K562 (cell line): ENCODE measurements around the gene CENPB. TPM values are rescaled to one million over a fixed set of nuclear protein-coding genes. Genes with fewer than 3 reads are reported as not detected.

Experiments used
- HLTF ChIP-seq: fragments of 450-650 bp; IDR thresholded peaks from 2 replicates; pipeline ENCODE4 v1.6.1; 2016
- HNRNPLL ChIP-seq: fragments of 200-400 bp; formaldehyde crosslinking; IDR thresholded peaks from 2 replicates; pipeline ENCODE4 v1.6.1; 2017; ENCODE audit warnings: low read length, low read depth, mild to moderate bottlenecking; ENCODE audit not compliant: poor library complexity, severe bottlenecking
- JUND ChIP-seq, 2 experiments: IDR thresholded peaks; 2 replicates in 1 of 2; 3 replicates in 1 of 2; pipeline ENCODE4 v1.6.1; 2011; ENCODE audit warnings: borderline replicate concordance in 2 of 2, low read depth in 2 of 2, low read length in 2 of 2, improper control_type of control experiment in 1 of 2, missing biosample characterization in 1 of 2, missing genetic modification characterization in 1 of 2, missing genetic modification reagents in 1 of 2
- polyA plus RNA-seq, 8 experiments: library from polyadenylated mRNA; depleted of rRNA in 4 of 8; stranded (reverse) in 5 of 8; unstranded in 3 of 8; fragments of >200 nt; fragmentation: Nextera tagmentation in 2 of 8; fragmentation: Illumina TruSeq in 1 of 8; extraction: Ambion mirVana in 2 of 8; extraction: Trizol in 1 of 8; gene quantifications; 2 replicates each; pipeline versions ENCODE4 v1.2.1 to v1.2.3, GENCODE V29; 2011 to 2014; ENCODE audit warnings: inconsistent platforms in 1 of 8, missing spikeins in 1 of 8
- total RNA-seq, 7 experiments: library from RNA; depleted of rRNA in 6 of 7; stranded (reverse); fragments of >200 nt in 6 of 7; fragmentation: Illumina TruSeq in 2 of 7; extraction: Trizol in 2 of 7; gene quantifications; 2 replicates each; pipeline versions ENCODE4 v1.2.1 to v1.2.3, GENCODE V29; 2011 to 2021; ENCODE audit warnings: low replicate concordance in 1 of 7
- TF ChIP-seq, protein P1 (sequence below): sonication (generic); formaldehyde crosslinking; IDR thresholded peaks from 2 replicates; pipeline ENCODE4 v1.8.1; 2022; ENCODE audit warnings: missing genetic modification reagents
- TF ChIP-seq, protein P2 (sequence below): fragments of 150-350 bp; IDR thresholded peaks from 2 replicates; pipeline ENCODE4 v1.6.1; 2014; ENCODE audit warnings: low read depth, mild to moderate bottlenecking, low read length, borderline replicate concordance
- TF ChIP-seq, protein P3 (sequence below), 2 experiments: fragments of 450-650 bp in 1 of 2; sonication (generic) in 1 of 2; formaldehyde crosslinking; conservative IDR thresholded peaks; 2 replicates each; pipeline versions ENCODE4 v1.4.0 to v1.8.1; 2020 to 2022; ENCODE audit warnings: mild to moderate bottlenecking in 1 of 2, missing genetic modification reagents in 1 of 2

Gene CENPB
- total and polyA plus RNA-seq, 9 of the 15 experiments (the other 6 are each of a cell fraction or from before 2014, with no cell fraction given), result 0.17 to 70.8 (median 24.9) TPM

DNA sequence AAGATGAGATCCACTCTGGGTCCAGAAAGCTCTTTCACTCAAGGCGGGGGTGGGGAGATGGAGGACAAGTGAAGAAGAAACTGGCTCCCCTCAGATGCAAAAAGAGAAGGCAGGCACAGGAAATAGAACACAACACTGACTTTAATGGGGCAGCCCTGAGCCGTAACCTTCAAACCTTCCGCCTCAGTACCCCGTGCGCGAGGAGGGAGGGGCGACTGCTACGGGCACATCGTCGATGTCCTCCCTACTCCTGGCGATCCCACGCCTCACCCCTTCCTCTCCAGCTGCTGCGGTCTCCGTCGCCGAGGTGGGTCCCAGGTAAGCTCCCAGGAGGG is 9.2 kb downstream of the CENPB start (continued):
- TF ChIP-seq HNRNPLL, result no peak
- no peak for TF ChIP-seq HLTF
- TF ChIP-seq, protein P1, sequence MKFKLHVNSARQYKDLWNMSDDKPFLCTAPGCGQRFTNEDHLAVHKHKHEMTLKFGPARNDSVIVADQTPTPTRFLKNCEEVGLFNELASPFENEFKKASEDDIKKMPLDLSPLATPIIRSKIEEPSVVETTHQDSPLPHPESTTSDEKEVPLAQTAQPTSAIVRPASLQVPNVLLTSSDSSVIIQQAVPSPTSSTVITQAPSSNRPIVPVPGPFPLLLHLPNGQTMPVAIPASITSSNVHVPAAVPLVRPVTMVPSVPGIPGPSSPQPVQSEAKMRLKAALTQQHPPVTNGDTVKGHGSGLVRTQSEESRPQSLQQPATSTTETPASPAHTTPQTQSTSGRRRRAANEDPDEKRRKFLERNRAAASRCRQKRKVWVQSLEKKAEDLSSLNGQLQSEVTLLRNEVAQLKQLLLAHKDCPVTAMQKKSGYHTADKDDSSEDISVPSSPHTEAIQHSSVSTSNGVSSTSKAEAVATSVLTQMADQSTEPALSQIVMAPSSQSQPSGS (CRISPR knock-in tag), result no peak
- TF ChIP-seq, protein P2, sequence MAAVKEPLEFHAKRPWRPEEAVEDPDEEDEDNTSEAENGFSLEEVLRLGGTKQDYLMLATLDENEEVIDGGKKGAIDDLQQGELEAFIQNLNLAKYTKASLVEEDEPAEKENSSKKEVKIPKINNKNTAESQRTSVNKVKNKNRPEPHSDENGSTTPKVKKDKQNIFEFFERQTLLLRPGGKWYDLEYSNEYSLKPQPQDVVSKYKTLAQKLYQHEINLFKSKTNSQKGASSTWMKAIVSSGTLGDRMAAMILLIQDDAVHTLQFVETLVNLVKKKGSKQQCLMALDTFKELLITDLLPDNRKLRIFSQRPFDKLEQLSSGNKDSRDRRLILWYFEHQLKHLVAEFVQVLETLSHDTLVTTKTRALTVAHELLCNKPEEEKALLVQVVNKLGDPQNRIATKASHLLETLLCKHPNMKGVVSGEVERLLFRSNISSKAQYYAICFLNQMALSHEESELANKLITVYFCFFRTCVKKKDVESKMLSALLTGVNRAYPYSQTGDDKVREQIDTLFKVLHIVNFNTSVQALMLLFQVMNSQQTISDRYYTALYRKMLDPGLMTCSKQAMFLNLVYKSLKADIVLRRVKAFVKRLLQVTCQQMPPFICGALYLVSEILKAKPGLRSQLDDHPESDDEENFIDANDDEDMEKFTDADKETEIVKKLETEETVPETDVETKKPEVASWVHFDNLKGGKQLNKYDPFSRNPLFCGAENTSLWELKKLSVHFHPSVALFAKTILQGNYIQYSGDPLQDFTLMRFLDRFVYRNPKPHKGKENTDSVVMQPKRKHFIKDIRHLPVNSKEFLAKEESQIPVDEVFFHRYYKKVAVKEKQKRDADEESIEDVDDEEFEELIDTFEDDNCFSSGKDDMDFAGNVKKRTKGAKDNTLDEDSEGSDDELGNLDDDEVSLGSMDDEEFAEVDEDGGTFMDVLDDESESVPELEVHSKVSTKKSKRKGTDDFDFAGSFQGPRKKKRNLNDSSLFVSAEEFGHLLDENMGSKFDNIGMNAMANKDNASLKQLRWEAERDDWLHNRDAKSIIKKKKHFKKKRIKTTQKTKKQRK, result no peak
- no peak for TF ChIP-seq JUND (IDR thresholded peaks at IDR 0.05; ENCODE audit: borderline replicate concordance, low read depth, low read length)
- no peak for TF ChIP-seq JUND (tag; IDR thresholded peaks at IDR 0.05; ENCODE audit: borderline replicate concordance, low read depth, low read length)
- TF ChIP-seq, protein P3, sequence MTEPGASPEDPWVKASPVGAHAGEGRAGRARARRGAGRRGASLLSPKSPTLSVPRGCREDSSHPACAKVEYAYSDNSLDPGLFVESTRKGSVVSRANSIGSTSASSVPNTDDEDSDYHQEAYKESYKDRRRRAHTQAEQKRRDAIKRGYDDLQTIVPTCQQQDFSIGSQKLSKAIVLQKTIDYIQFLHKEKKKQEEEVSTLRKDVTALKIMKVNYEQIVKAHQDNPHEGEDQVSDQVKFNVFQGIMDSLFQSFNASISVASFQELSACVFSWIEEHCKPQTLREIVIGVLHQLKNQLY (CRISPR knock-in tag; conservative IDR thresholded peaks at IDR 0.05), result no peak
